Liver (tissue), 9 donors: ENCODE results near the gene CFAP61. TPM values are rescaled to one million over a fixed set of nuclear protein-coding genes. Genes with fewer than 3 reads are reported as not detected.

Experiments used
- DNase-seq: peaks from one replicate; pipeline ENCODE4 v3.0.0-alpha.2; 2017; ENCODE audit warnings: low spot score
- H3K27ac ChIP-seq, 2 donors: one replicate each; pipeline ENCODE4 v1.7.0; 2013; ENCODE audit warnings: inconsistent platforms in 2 of 2, low read length in 2 of 2, control low read depth in 1 of 2, low read depth in 1 of 2, mild to moderate bottlenecking in 1 of 2
- H3K27me3 ChIP-seq, 4 donors: one replicate each; pipeline versions ENCODE4 v1.6.1 to v1.7.0; 2013; ENCODE audit warnings: low read length in 3 of 4, inconsistent platforms in 1 of 4, mild to moderate bottlenecking in 1 of 4, moderate library complexity in 1 of 4; ENCODE audit not compliant: control insufficient read depth in 4 of 4, insufficient read depth in 4 of 4
- H3K36me3 ChIP-seq, 4 donors: one replicate each; pipeline versions ENCODE4 v1.6.1 to v1.7.0; 2013; ENCODE audit warnings: low read length in 3 of 4, mild to moderate bottlenecking in 3 of 4, low read depth in 1 of 4, moderate library complexity in 1 of 4; ENCODE audit not compliant: control insufficient read depth in 4 of 4, insufficient read depth in 3 of 4
- H3K4me1 ChIP-seq, 4 donors: one replicate each; pipeline versions ENCODE4 v1.6.1 to v1.7.0; 2013; ENCODE audit warnings: low read length in 3 of 4, mild to moderate bottlenecking in 3 of 4, moderate library complexity in 1 of 4; ENCODE audit not compliant: control insufficient read depth in 4 of 4, insufficient read depth in 4 of 4
- H3K4me3 ChIP-seq, 3 donors: one replicate each; pipeline versions ENCODE4 v1.6.1 to v1.7.0; 2013; ENCODE audit warnings: low read length in 3 of 3, control low read depth in 1 of 3, low read depth in 1 of 3, mild to moderate bottlenecking in 1 of 3
- H3K9ac ChIP-seq, 2 donors: one replicate each; pipeline ENCODE4 v1.7.0; 2013; ENCODE audit warnings: low read length in 2 of 2, mild to moderate bottlenecking in 2 of 2, moderate library complexity in 2 of 2, control low read depth in 1 of 2, low read depth in 1 of 2
- H3K9me3 ChIP-seq, 4 donors: one replicate each; pipeline versions ENCODE4 v1.6.1 to v1.7.0; 2013; ENCODE audit warnings: low read length in 3 of 4; ENCODE audit not compliant: control insufficient read depth in 4 of 4
- ATF3 ChIP-seq: IDR thresholded peaks from 2 replicates; pipeline ENCODE4 v1.6.1; 2016; ENCODE audit warnings: antibody characterized with exemption
- CTCF ChIP-seq: fragments of 150-350 bp; IDR thresholded peaks from 2 replicates; pipeline ENCODE4 v1.5.1; 2017; ENCODE audit warnings: improper control_type of control experiment, low read depth, low read length; ENCODE audit not compliant: missing input control
- EGR1 ChIP-seq, 2 donors: IDR thresholded peaks; 2 replicates each; pipeline ENCODE4 v1.6.1; 2016 to 2018; ENCODE audit warnings: antibody characterized with exemption in 2 of 2, low read depth in 2 of 2
- FOXA1 ChIP-seq: IDR thresholded peaks from 2 replicates; pipeline ENCODE4 v1.6.1; 2016; ENCODE audit warnings: antibody characterized with exemption
- FOXA2 ChIP-seq: IDR thresholded peaks from 2 replicates; pipeline ENCODE4 v1.6.1; 2016; ENCODE audit warnings: antibody characterized with exemption
- GABPA ChIP-seq, 2 donors: IDR thresholded peaks in 1 of 2; conservative IDR thresholded peaks in 1 of 2; 2 replicates each; pipeline ENCODE4 v1.6.1; 2016; ENCODE audit warnings: antibody characterized with exemption in 2 of 2, mild to moderate bottlenecking in 1 of 2, moderate library complexity in 1 of 2
- HNF4A ChIP-seq, 2 donors: conservative IDR thresholded peaks; 2 replicates each; pipeline ENCODE4 v1.6.1; 2016; ENCODE audit warnings: antibody characterized with exemption in 2 of 2, mild to moderate bottlenecking in 2 of 2
- HNF4G ChIP-seq: IDR thresholded peaks from 2 replicates; pipeline ENCODE4 v1.6.1; 2016; ENCODE audit warnings: antibody characterized with exemption
- JUND ChIP-seq, 2 donors: IDR thresholded peaks; 2 replicates each; pipeline ENCODE4 v1.6.1; 2016; ENCODE audit warnings: antibody characterized with exemption in 2 of 2
- MAX ChIP-seq: IDR thresholded peaks from 2 replicates; pipeline ENCODE4 v1.6.1; 2016; ENCODE audit warnings: antibody characterized with exemption
- RAD21 ChIP-seq, 2 donors: IDR thresholded peaks; 2 replicates each; pipeline ENCODE4 v1.6.1; 2016; ENCODE audit warnings: antibody characterized with exemption in 2 of 2, mild to moderate bottlenecking in 2 of 2
- RXRA ChIP-seq, 2 donors: IDR thresholded peaks; 2 replicates each; pipeline ENCODE4 v1.6.1; 2017 to 2018; ENCODE audit warnings: antibody characterized with exemption in 2 of 2, mild to moderate bottlenecking in 1 of 2
- SP1 ChIP-seq: IDR thresholded peaks from 2 replicates; pipeline ENCODE4 v1.6.1; 2018; ENCODE audit warnings: antibody characterized with exemption, mild to moderate bottlenecking
- TAF1 ChIP-seq: conservative IDR thresholded peaks from 2 replicates; pipeline ENCODE4 v1.6.1; 2016; ENCODE audit warnings: antibody characterized with exemption, mild to moderate bottlenecking
- YY1 ChIP-seq: IDR thresholded peaks from 2 replicates; pipeline ENCODE4 v1.6.1; 2016; ENCODE audit warnings: antibody characterized with exemption, mild to moderate bottlenecking
- ZBTB33 ChIP-seq: IDR thresholded peaks from 2 replicates; pipeline ENCODE4 v1.6.1; 2016; ENCODE audit warnings: antibody characterized with exemption
- WGBS: extraction: QIAGEN DNeasy Blood & Tissue Kit; methylation state at CpG from one replicate; pipeline ENCODE4 v1.1.7; 2013; 5-methylcytosine and 5-hydroxymethylcytosine counted together
- polyA plus RNA-seq, 2 donors: library from polyadenylated mRNA; stranded (reverse) in 1 of 2; unstranded in 1 of 2; fragments of 200-250 nt in 1 of 2; fragments of >200 nt in 1 of 2; fragmentation: Nextera tagmentation in 1 of 2; extraction: Ambion mirVana in 1 of 2; gene quantifications; one replicate each; pipeline versions ENCODE4 v1.2.1 to v1.2.3, GENCODE V29; 2013 to 2015
- total RNA-seq, 2 donors: library from RNA; depleted of rRNA; stranded (reverse); fragments of >200 nt; gene quantifications; one replicate each; pipeline ENCODE4 v1.2.3, GENCODE V29; 2014
- TF ChIP-seq, protein P1 (sequence below): IDR thresholded peaks from 2 replicates; pipeline ENCODE4 v1.6.1; 2016; ENCODE audit warnings: antibody characterized with exemption, mild to moderate bottlenecking
- donor health status: healthy.
- donor health status: healthy.
- donor health status: healthy.
- donor health status: healthy.
- donor health status: healthy.

CFAP61 gene
- total and polyA plus RNA-seq, 4 donors, result 0.05 TPM; not detected in 3

DNA sequence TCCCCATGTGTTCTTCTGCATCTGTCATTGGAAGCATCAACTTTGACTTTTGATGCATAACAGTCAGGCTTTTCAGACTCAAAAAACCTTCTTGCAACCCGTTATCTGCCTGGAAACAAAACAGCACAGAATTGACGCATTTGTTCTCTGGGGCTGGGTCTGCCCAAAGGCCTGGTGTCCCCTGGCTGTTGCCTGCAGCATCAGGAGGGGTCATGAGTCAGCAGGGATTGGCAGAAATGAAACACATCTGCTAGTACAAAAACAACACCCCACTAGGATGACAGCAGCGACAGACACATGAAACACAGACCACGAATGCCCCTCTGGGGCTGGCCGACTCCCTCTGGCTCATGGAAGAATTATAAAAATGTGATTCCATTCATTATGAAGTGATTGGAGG, 158.0 kb downstream of the CFAP61 start:
- Histone ChIP-seq H3K9me3 (no peaks in the 10 kb centered on the region), H3K4me1 (peaks cover 0 to 3% (median 1%) of the 10 kb centered on the region in 4 donors), H3K27ac (no peak overlapping the region), H3K36me3 (no peaks in the 10 kb centered on the region), H3K9ac (no peak overlapping the region), H3K4me3 (no peak overlapping the region), H3K27me3 (peaks cover 0 to 3% (median 0%) of the 10 kb centered on the region in 4 donors)
- WGBS, result 83% methylated on average over 5 of the region's 5 CpGs
- TF ChIP-seq FOXA2 (no peak), HNF4G (no peak), JUND (IDR thresholded peaks at IDR 0.05) (no peak), GABPA (IDR thresholded peaks at IDR 0.05 in 1 of 2, conservative IDR thresholded peaks at IDR 0.05 in 1 of 2) (no peak), YY1 (no peak), ZBTB33 (no peak), HNF4A (conservative IDR thresholded peaks at IDR 0.05) (no peak), RAD21 (IDR thresholded peaks at IDR 0.05) (no peak), RXRA (IDR thresholded peaks at IDR 0.05) (no peak), ATF3 (no peak), CTCF (no peak), FOXA1 (no peak), MAX (no peak), SP1 (no peak), EGR1 (IDR thresholded peaks at IDR 0.05; ENCODE audit: low read depth in 2 of 2) (no peak), TAF1 (no peak)
- TF ChIP-seq, protein P1, sequence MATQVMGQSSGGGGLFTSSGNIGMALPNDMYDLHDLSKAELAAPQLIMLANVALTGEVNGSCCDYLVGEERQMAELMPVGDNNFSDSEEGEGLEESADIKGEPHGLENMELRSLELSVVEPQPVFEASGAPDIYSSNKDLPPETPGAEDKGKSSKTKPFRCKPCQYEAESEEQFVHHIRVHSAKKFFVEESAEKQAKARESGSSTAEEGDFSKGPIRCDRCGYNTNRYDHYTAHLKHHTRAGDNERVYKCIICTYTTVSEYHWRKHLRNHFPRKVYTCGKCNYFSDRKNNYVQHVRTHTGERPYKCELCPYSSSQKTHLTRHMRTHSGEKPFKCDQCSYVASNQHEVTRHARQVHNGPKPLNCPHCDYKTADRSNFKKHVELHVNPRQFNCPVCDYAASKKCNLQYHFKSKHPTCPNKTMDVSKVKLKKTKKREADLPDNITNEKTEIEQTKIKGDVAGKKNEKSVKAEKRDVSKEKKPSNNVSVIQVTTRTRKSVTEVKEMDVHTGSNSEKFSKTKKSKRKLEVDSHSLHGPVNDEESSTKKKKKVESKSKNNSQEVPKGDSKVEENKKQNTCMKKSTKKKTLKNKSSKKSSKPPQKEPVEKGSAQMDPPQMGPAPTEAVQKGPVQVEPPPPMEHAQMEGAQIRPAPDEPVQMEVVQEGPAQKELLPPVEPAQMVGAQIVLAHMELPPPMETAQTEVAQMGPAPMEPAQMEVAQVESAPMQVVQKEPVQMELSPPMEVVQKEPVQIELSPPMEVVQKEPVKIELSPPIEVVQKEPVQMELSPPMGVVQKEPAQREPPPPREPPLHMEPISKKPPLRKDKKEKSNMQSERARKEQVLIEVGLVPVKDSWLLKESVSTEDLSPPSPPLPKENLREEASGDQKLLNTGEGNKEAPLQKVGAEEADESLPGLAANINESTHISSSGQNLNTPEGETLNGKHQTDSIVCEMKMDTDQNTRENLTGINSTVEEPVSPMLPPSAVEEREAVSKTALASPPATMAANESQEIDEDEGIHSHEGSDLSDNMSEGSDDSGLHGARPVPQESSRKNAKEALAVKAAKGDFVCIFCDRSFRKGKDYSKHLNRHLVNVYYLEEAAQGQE, result no peak
- DNase-seq, result no peak

GRCh38 chr20:20210943-20211273, 158.6 kb downstream of the CFAP61 start:
- H3K27me3 ChIP-seq, result no peaks in the 10 kb centered on the region
- no peak overlapping the region for H3K9ac ChIP-seq
- H3K4me1 ChIP-seq, result peaks cover 0 to 3% (median 1%) of the 10 kb centered on the region in 4 donors
- no peak overlapping the region for H3K27ac ChIP-seq
- no peak overlapping the region for H3K4me3 ChIP-seq
- DNase-seq, result no peak
- WGBS, result 77% methylated on average over 6 of the region's 6 CpGs
- no peaks in the 10 kb centered on the region for H3K9me3 ChIP-seq
- no peaks in the 10 kb centered on the region for H3K36me3 ChIP-seq
- TF ChIP-seq EGR1 (IDR thresholded peaks at IDR 0.05; ENCODE audit: low read depth in 2 of 2) (no peak), FOXA1 (no peak), CTCF (no peak), TAF1 (no peak), RAD21 (IDR thresholded peaks at IDR 0.05) (no peak), MAX (no peak), FOXA2 (no peak), HNF4G (no peak), ATF3 (no peak)
- TF ChIP-seq, protein P1, result no peak
